Stimulated activated CD8-positive, alpha-beta memory T cell treated with anti-CD3 and anti-CD28 coated beads, Interleukin-7, amount 100 ng/mL, for 4 hours (primary cell): ENCODE measurements around the gene ADCY9.
A peak's percentile ranks its signal among the peaks of the same experiment; 100 is the strongest.
"Not testable (repeated sequence)": the region's sequence is repeated elsewhere in the genome, so short reads cannot be mapped to it uniquely, and the experiment has no call there.

Experiments
- DNase-seq, 2 donors: peaks; one replicate each; pipeline ENCODE4 v3.0.0-alpha.2; 2020; ENCODE audit warnings: low read depth in 2 of 2

ADCY9 gene

GRCh38 chr16:3950343-3951193, 165.7 kb downstream of the ADCY9 start:
- DNase-seq, result no peak

DNA sequence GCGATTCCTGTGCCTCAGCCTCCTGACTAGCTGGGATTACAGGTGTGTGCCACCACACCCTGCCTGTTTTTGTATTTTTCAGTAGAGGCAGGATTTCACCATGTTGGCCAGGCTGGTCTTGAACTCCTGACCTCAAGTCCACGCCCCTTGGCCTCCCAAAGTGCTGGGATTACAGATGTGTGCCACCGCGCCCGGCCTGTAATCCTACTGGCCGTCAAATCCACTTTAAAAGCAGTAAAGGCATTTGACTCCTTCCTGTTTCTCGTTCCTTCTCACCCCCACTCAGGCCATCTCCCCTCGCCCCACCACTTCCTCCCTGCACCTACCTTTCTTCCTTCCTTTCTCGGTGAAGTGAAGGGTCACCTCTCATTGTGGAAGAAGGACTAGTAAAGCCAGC, 166.3 kb downstream of the ADCY9 start:
- no peak for DNase-seq

GRCh38 chr16:3949287-3949686, 167.0 kb downstream of the ADCY9 start:
- no peak for DNase-seq

DNA sequence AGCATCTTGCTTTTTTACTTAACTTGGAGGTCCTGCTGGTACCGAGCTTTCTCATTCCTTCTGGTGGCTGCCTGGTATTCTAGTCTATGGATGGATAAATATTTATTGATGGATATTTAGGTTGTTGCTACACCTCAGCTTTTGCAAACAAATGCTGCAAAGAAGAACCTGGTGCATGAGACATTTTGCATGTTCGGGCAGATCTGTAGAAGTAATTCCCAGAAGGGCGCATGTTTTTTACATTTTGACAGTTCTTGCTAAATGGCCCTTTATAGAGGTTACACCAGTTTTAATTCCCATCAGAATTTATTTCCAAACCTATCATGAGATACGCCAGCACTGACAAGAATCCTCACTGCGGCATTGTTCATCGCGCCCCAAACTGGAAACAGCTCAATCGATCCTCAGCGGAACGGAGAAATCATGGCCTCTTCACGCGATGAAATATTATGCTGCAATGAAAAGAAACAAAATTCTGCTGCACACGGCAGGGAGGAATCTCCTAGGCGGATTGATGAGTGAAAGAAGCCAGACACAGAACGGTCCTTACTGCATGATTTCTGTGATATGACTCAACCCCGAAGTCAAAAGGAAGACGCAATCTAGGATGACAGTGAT, 167.8 kb downstream of the ADCY9 start:
- no peak for DNase-seq

DNA sequence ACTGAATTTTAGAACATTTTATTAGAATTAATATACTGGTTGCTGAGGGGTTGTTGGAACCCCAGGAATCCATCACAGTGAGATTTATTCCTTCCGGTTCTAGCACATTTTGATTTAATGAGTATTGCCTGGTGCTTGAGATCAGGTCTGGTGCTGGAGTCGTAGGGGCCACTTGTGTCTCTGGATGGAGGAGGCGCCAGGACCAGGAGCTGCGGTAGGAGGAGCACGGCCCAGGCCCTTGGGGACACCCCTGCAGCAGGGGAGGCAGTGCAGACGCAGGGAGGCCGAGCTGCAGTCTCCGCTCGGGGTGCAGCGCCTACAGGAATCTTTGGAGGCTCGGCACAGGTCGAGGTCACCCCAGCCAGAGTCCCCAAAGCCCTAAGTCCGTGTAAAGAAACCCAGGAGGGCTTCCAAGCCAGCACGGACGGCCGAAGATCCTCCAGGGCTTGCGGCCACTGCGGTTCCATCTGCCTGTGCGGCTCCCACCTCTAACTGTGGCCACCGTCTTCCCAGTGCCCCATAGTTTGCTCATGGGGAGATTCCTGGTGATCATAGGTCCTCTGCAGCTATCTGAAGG, 169.6 kb downstream of the ADCY9 start:
- DNase-seq, result no peak

GRCh38 chr16:3945751-3946603, 170.3 kb downstream of the ADCY9 start:
- no peak for DNase-seq

- not testable (repeated sequence) for DNase-seq
Measured at GRCh38 chr16:3944457-3944856, 171.8 kb downstream of the ADCY9 start.

DNA sequence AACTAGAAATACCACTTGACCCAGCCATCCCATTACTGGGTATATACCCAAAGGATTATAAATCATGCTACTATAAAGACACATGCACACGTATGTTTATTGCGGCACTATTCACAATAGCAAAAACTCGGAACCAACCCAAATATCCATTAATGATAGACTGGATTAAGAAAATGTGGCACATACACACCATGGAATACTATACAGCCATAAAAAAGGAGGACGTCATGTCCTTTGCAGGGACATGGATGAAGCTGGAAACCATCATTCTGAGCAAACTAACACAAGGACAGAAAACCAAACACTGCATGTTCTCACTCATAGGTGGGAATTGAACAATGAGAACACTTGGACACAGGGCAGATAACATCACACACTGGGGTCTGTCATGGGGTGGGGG, 174.1 kb downstream of the ADCY9 start:
- not testable (repeated sequence) for DNase-seq

DNA sequence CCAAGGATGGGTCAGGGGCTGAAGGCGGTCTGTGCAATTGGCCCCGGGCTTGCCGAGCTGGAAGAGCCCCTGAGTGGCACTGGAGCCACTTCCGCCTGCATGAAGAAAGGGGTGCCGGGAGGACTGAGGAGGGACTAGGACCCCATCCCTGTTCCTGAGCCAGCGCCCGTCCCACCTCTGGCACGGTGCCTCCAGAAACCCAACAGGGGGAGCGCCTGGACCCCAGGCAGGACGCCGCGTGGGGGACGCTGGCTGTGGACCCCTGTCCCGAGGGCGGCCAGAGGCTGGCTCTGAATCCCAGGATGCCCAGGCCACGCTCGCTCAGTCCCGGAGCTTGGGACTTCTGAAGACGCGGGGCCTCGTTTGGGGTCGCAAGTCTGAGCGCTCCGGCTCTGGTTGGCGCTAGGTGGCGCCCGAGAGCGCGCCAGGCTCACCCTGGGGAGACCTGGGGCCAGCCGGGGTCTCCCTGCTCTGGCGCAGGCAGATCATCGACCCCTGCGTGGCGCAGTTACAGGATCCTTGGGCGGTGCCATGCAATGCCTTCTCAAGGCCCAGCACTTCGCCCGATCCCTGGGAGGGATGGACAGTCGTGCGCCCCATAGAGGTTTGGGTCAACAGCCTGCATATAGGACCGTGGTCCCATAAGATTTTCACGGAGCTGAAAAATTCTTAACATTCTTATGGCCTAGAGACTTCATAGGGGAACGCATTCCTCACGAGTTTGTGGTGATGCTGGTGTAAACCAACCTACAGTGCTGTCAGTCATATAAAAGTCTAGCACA, 177.2 kb downstream of the ADCY9 start:
- peak; percentile 14 to 52 for DNase-seq

DNA sequence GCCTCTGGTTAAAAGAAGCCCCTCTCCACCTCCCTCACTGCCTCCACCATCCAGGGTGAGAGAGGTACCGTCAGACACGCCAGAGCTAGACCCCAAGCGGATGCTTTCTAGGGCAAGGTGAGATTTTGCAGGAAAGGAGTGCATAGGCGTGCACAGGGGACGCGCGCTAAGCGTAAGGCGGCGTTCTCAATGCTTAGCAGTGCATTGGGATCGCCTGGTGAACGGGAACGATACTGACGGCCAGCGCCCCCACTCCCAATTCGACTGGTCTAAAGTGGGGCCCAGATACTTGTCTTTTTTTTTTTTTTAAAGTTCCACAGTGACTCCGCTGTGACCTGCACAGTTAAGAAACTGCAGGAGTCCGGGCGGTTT, 177.8 kb downstream of the ADCY9 start:
- no peak for DNase-seq

DNA sequence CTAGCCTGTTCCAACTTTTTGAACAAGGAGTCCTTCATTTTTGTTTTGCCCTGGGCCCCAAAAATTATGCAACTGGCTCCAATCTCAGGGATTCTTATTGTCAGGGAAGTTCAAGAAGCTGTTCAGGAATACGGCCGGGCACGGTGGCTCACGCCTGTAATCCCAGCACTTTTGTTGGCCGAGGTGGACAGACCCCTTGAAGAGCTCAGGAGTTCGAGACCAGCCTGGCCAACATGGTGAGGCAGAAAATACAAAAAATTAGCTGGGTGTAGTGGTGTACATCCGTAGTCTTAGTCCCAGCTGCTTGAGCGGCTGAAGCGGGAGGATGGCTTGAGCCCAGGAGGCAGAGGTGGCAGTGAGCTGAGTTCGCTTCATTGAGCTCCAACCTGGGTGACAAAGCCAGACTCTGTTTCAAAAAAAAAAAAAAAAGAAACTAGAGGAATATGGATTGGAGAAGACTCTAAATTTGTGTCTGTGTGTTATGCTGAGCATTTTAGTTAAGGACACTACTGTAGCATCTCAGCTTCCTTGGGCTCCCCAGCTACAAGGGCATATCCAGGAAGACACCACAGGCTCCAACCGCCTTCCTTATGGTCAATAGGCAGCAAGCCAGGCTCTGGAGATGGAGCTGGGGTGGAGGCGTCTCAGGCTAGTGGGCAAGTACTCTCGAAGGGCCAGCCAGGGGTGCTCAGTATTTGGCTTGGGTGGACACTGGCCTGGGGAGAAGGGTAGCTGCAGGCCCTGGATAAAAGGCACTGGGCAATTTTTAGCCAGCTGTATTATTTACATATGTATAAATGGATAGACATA, 179.0 kb downstream of the ADCY9 start:
- DNase-seq, result no peak

DNA sequence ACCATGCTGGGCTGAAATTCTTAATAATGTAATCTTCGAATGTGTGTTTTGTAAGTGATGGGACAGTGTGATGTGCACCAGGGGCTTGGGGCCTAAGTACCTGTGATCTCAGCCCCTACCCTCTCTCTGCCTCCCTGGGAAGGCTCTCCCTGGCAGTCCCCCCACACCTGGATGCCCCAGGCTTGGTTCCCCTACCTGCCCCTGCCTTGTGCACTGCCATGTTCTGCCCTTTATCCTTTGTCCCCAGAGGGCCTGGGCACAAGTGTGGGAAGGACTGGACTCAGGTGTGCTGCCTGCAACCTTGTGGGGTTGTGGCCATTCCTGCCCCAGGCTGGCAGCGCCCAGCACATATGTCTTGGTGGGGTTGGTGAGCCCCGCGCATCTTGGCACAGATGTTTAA, 180.3 kb downstream of the ADCY9 start:
- DNase-seq, result no peak

- DNase-seq, result no peak
Measured at GRCh38 chr16:3934491-3935181, 181.6 kb downstream of the ADCY9 start.

DNA sequence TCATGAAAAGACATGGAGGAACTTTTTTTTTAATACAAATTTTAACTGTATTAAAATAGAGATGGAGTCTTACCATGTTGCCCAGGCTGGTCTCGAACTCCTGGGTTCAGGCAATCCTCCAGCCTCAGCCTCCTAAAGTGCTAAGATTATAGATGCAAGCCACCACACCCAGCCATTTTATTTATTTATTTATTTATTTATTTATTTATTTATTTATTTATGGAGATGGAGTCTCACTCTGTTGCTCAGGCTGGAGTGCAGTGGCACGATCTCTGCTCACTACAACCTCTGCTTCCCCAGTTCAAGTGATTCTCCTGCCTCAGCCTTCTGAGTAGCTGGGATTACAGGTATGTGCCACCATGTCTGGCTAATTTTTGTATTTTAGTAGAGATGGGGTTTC, 189.1 kb downstream of the ADCY9 start:
- DNase-seq, result not testable (repeated sequence)

- no peak for DNase-seq
Measured at GRCh38 chr16:3924763-3925162, 191.5 kb downstream of the ADCY9 start.

DNA sequence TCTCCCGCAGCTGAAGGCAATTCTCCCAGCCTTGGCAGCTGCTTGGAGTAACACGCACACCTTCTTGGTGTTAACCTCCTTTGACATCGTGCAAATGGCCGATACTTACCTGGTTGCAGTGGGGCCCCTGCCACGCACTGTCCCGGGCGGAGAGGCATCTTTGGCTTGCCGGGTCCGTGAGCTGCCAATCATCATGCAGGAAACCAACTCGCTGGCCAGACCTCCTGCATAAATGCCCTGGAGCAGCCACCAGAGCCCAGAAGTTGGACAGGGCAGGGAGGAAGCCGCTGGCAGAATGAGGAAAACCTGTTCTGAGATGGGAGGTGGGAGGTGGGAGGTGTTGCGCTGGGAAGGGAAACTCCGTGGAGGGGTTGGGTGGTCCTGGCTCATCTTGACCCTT, 194.0 kb downstream of the ADCY9 start:
- no peak for DNase-seq

GRCh38 chr16:3920206-3920605, 196.0 kb downstream of the ADCY9 start:
- DNase-seq, result no peak

GRCh38 chr16:3919413-3919812, 196.8 kb downstream of the ADCY9 start:
- DNase-seq, result no peak

GRCh38 chr16:3915426-3916260, 200.6 kb downstream of the ADCY9 start:
- DNase-seq, result no peak
